ENCODE results near the gene ATF7. TPM values are rescaled to one million over a fixed set of nuclear protein-coding genes. Genes with fewer than 3 reads are reported as not detected.

ATF7 gene
- total and polyA plus RNA-seq, 2 of the 13 experiments (the other 11 are each of a cell fraction or from before 2014, with no cell fraction given), result 9.6 to 16.2 TPM

GRCh38 chr12:53500776-53501614, 125.2 kb downstream of the ATF7 start, which contains the start of gene TARBP2 (continued):
- TF ChIP-seq, protein P1, sequence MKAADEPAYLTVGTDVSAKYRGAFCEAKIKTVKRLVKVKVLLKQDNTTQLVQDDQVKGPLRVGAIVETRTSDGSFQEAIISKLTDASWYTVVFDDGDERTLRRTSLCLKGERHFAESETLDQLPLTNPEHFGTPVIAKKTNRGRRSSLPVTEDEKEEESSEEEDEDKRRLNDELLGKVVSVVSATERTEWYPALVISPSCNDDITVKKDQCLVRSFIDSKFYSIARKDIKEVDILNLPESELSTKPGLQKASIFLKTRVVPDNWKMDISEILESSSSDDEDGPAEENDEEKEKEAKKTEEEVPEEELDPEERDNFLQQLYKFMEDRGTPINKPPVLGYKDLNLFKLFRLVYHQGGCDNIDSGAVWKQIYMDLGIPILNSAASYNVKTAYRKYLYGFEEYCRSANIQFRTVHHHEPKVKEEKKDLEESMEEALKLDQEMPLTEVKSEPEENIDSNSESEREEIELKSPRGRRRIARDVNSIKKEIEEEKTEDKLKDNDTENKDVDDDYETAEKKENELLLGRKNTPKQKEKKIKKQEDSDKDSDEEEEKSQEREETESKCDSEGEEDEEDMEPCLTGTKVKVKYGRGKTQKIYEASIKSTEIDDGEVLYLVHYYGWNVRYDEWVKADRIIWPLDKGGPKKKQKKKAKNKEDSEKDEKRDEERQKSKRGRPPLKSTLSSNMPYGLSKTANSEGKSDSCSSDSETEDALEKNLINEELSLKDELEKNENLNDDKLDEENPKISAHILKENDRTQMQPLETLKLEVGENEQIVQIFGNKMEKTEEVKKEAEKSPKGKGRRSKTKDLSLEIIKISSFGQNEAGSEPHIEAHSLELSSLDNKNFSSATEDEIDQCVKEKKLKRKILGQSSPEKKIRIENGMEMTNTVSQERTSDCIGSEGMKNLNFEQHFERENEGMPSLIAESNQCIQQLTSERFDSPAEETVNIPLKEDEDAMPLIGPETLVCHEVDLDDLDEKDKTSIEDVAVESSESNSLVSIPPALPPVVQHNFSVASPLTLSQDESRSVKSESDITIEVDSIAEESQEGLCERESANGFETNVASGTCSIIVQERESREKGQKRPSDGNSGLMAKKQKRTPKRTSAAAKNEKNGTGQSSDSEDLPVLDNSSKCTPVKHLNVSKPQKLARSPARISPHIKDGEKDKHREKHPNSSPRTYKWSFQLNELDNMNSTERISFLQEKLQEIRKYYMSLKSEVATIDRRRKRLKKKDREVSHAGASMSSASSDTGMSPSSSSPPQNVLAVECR (CRISPR knock-in tag; IDR thresholded peaks at IDR 0.05; ENCODE audit: borderline replicate concordance), result peak; percentile 86; the same call in 1 of the 2 replicates
- TF ChIP-seq SETDB1 (CRISPR knock-in tag; IDR thresholded peaks at IDR 0.05; ENCODE audit: borderline replicate concordance), result no peak
- peak; percentile 91; the same call in 1 of the 2 replicates for TF ChIP-seq ZNF274 (CRISPR knock-in tag; IDR thresholded peaks at IDR 0.05)
- peak; percentile 68; the same call in 1 of the 2 replicates for TF ChIP-seq ZNF619 (CRISPR knock-in tag; IDR thresholded peaks at IDR 0.05)
- TF ChIP-seq FOXM1 (CRISPR knock-in tag; IDR thresholded peaks at IDR 0.05), result peak; percentile 89; the same call in 1 of the 2 replicates
- no peak for TF ChIP-seq STAT6 (CRISPR knock-in tag; IDR thresholded peaks at IDR 0.05; ENCODE audit: borderline replicate concordance)
- peak; percentile 81; the same call in 1 of the 2 replicates for TF ChIP-seq NFKB2 (CRISPR knock-in tag; IDR thresholded peaks at IDR 0.05; ENCODE audit: borderline replicate concordance)
- TF ChIP-seq FOXO1 (CRISPR knock-in tag; IDR thresholded peaks at IDR 0.05), result no peak
- TF ChIP-seq, protein P2, sequence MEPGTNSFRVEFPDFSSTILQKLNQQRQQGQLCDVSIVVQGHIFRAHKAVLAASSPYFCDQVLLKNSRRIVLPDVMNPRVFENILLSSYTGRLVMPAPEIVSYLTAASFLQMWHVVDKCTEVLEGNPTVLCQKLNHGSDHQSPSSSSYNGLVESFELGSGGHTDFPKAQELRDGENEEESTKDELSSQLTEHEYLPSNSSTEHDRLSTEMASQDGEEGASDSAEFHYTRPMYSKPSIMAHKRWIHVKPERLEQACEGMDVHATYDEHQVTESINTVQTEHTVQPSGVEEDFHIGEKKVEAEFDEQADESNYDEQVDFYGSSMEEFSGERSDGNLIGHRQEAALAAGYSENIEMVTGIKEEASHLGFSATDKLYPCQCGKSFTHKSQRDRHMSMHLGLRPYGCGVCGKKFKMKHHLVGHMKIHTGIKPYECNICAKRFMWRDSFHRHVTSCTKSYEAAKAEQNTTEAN (CRISPR knock-in tag; conservative IDR thresholded peaks at IDR 0.05), result peak; percentile 66
- TF ChIP-seq THAP7 (CRISPR knock-in tag; IDR thresholded peaks at IDR 0.05), result no peak
- 0 out of 2 replicates have a peak, but pooled peaks have one; percentile 20 for TF ChIP-seq ZC3H4 (CRISPR knock-in tag; IDR thresholded peaks at IDR 0.05; ENCODE audit: borderline replicate concordance)
- no peak; the same call in 1 of the 2 replicates for TF ChIP-seq ZNF256 (CRISPR knock-in tag; conservative IDR thresholded peaks at IDR 0.05)
- TF ChIP-seq ZKSCAN5 (CRISPR knock-in tag; IDR thresholded peaks at IDR 0.05), result no peak
- TF ChIP-seq, protein P3, sequence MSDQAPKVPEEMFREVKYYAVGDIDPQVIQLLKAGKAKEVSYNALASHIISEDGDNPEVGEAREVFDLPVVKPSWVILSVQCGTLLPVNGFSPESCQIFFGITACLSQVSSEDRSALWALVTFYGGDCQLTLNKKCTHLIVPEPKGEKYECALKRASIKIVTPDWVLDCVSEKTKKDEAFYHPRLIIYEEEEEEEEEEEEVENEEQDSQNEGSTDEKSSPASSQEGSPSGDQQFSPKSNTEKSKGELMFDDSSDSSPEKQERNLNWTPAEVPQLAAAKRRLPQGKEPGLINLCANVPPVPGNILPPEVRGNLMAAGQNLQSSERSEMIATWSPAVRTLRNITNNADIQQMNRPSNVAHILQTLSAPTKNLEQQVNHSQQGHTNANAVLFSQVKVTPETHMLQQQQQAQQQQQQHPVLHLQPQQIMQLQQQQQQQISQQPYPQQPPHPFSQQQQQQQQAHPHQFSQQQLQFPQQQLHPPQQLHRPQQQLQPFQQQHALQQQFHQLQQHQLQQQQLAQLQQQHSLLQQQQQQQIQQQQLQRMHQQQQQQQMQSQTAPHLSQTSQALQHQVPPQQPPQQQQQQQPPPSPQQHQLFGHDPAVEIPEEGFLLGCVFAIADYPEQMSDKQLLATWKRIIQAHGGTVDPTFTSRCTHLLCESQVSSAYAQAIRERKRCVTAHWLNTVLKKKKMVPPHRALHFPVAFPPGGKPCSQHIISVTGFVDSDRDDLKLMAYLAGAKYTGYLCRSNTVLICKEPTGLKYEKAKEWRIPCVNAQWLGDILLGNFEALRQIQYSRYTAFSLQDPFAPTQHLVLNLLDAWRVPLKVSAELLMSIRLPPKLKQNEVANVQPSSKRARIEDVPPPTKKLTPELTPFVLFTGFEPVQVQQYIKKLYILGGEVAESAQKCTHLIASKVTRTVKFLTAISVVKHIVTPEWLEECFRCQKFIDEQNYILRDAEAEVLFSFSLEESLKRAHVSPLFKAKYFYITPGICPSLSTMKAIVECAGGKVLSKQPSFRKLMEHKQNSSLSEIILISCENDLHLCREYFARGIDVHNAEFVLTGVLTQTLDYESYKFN (CRISPR knock-in tag; conservative IDR thresholded peaks at IDR 0.05), result 0 out of 2 replicates have a peak, but pooled peaks have one; percentile 10
- TF ChIP-seq BCL6 (CRISPR knock-in tag; IDR thresholded peaks at IDR 0.05), result 0 out of 2 replicates have a peak, but pooled peaks have one; percentile 15

All from HepG2 (cell line).